Hematopoietic multipotent progenitor cell treated with erythropoietin and hydrocortisone succinate and interleukin-3 and kit ligand, for 6 days (in vitro differentiated cells): ENCODE results near the gene GSTCD.
A peak's percentile ranks its signal among the peaks of the same experiment; 100 is the strongest.
"Not testable (repeated sequence)": the region's sequence is repeated elsewhere in the genome, so short reads cannot be mapped to it uniquely, and the experiment has no call there.

Source experiments
- DNase-seq: peaks from one replicate; pipeline ENCODE4 v3.0.0-alpha.2; 2015

GSTCD gene

GRCh38 chr4:105715692-105716278, 7.2 kb downstream of the GSTCD start:
- peak; percentile 78 for DNase-seq

GRCh38 chr4:105719204-105719603, 10.6 kb downstream of the GSTCD start:
- no peak for DNase-seq

- DNase-seq: no peak
These were observed 17.0 kb downstream of the GSTCD start for GRCh38 chr4:105725623-105726022.

DNA sequence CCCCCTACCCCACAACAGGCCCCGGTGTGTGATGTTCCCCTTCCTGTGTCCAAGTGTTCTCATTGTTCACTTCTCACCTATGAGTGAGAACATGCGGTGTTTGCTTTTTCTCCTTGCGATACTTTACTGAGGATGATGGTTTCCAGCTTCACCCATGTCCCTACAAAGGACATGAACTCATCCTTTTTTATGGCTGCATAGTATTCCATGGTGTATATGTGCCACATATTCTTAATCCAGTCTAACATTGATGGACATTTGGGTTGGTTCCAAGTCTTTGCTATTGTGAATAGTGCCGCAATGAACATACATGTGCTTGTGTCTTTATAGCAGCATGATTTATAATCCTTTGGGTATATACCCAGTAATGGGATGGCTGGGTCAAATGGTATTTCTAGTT, 21.3 kb downstream of the GSTCD start:
- not testable (repeated sequence) for DNase-seq

- not testable (repeated sequence) for DNase-seq
These were observed 26.6 kb downstream of the GSTCD start for GRCh38 chr4:105735217-105735616.

DNA sequence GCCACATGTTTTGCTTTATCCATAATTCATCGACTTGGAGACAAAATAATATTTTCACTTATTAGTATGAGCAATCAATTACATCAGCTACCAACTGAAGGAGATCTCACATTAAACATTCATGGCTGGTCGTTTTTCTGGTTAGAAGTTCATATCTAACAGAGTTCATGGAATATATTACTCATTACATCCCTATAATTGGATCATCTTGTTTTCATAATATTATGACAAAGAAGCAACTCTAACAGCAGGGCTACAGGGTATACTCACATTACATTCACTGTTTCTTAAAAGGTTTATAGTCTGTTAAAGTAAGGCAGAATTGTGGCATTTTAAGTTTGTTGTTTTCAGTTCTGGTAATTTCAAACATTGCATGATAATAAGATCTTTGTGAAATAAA, 33.0 kb downstream of the GSTCD start:
- no peak for DNase-seq

GRCh38 chr4:105748222-105748621, 39.6 kb downstream of the GSTCD start:
- DNase-seq: no peak

GRCh38 chr4:105751718-105752299, 43.2 kb downstream of the GSTCD start:
- DNase-seq: no peak

DNA sequence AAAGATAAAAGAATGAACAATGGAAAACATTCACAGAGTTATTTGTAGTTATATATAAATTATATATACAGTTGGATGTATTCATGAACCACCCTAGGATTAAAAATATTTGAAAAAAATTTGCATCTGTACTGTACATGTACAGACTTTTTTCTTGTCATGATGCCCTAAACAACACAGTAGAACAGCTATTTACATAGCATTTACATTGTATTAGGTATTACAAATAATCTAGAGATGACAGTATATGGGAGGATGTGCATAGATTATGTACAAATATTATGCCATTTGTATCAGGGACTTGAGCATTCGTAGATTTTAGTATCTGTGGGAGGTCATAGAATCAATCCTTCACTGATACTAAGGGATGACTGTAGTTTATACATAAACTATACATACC, 44.8 kb downstream of the GSTCD start:
- DNase-seq: no peak

- no peak for DNase-seq
These were observed 46.8 kb downstream of the GSTCD start for GRCh38 chr4:105755375-105755774.

GRCh38 chr4:105758958-105759357, 50.4 kb downstream of the GSTCD start:
- no peak for DNase-seq

- no peak for DNase-seq
These were observed 57.3 kb downstream of the GSTCD start for GRCh38 chr4:105765690-105766407.

- no peak for DNase-seq
These were observed 59.0 kb downstream of the GSTCD start for GRCh38 chr4:105767579-105767978.

DNA sequence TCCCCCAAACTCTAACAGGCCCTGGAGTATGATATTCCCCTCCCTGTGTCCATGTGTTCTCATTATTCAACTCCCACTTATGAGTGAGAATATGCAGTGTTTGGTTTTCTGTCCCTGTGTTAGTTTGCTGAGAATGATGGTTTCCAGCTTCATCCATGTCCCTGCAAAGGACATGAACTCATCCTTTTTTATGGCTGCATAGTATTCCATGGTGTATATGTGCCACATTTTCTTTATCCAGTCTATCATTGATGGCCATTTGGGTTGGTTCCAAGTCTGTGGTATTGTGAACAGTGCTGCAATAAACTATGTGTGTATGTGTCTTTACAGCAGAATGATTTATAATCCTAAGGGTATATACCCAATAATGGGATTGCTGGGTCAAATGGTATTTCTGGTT, 61.9 kb downstream of the GSTCD start:
- DNase-seq: not testable (repeated sequence)

DNA sequence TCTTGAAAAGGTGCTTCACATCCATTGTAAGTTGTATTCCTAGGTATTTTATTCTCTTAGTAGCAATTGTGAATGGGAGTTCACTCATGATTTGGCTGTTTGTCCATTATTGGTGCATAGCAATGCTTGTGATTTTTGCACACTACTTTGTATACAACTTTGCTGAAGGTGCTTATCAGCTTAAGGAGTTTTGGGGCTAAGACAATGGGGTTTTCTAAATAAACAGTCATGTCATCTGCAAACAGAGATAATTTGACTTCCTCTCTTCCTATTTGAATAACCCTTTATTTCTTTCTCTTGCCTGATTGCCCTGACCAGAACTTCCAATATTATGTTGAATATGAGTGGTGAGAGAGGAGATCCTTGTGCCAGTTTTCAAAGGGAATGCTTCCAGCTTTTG, 63.5 kb downstream of the GSTCD start:
- peak; percentile 10 for DNase-seq

GRCh38 chr4:105775760-105776415, 67.3 kb downstream of the GSTCD start:
- not testable (repeated sequence) for DNase-seq

DNA sequence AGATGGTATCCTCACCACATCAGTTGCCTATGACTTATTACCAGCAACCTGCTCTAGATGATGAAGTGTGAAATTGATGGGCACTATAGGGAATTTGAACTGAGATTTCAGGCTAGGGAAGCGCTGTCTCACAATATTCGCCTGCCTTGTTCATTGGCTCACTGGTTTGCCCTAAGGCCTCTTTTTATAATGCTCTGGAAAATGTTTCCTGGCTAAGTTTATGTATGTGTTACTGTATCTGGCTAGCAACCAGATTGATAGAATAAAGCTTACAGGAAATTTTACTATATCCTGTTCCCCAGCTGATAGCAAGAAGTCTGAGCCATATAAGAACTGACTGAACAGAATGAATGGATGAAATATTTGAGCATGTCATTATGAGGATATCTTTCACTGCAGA, 71.6 kb downstream of the GSTCD start:
- no peak for DNase-seq

- no peak for DNase-seq
These were observed 76.2 kb downstream of the GSTCD start for GRCh38 chr4:105784761-105785160.

- DNase-seq: no peak
These were observed 77.2 kb downstream of the GSTCD start for GRCh38 chr4:105785792-105786191.

- no peak for DNase-seq
These were observed 78.2 kb downstream of the GSTCD start for GRCh38 chr4:105786748-105787147.

- DNase-seq: no peak
These were observed 88.6 kb downstream of the GSTCD start for GRCh38 chr4:105797225-105797624.

- DNase-seq: no peak
These were observed 97.0 kb downstream of the GSTCD start for GRCh38 chr4:105805501-105806120.

DNA sequence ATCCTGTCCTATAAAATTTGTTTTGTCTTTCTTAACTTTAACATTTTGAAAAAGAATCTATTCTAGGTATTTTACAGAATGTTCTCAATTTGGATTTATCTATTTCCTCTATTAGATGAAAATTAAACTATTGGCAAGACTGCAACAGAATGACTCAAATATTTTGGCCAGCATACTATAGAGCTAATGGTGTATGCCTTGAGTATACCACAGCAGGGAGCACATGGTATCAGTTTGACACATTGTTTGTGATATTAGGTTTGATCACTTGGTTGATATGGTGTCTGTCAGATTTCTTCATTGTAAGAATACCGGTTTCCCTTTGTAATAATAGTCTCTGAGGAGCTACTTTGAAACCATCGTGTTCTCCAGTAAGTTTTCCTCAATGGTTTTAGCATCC, 98.9 kb downstream of the GSTCD start:
- DNase-seq: no peak
